DND-41 (cell line): ENCODE measurements around the gene BICC1.

ENCODE experiments used
- ATAC-seq: fragments of 200-7000 bp; cut with Tn5 transposase; 3 replicates; pipeline ENCODE4 v1.9.1; 2021; ENCODE audit warnings: low read depth; ENCODE audit not compliant: insufficient read depth
- DNase-seq: peaks from one replicate; pipeline ENCODE4 v3.0.0-alpha.2; 2020
- H2AFZ ChIP-seq: 2 replicates; pipeline ENCODE4 v1.6.0; 2012; ENCODE audit warnings: low read depth, low read length
- H3K27ac ChIP-seq: 2 replicates; pipeline ENCODE4 v1.5.1; 2012; ENCODE audit warnings: low read length, inconsistent platforms
- H3K27me3 ChIP-seq: fragments of 200-600 bp; sonication (generic); 2 replicates; pipeline ENCODE4 v1.6.0; 2012; ENCODE audit warnings: low read length, mild to moderate bottlenecking, inconsistent platforms; ENCODE audit not compliant: insufficient read depth, poor library complexity
- H3K36me3 ChIP-seq: 2 replicates; pipeline ENCODE4 v1.5.1; 2012; ENCODE audit warnings: low read length, inconsistent platforms; ENCODE audit not compliant: insufficient read depth
- H3K4me1 ChIP-seq: 2 replicates; pipeline ENCODE4 v1.5.1; 2012; ENCODE audit warnings: mild to moderate bottlenecking, low read length; ENCODE audit not compliant: insufficient read depth
- H3K4me2 ChIP-seq: 2 replicates; pipeline ENCODE4 v1.6.0; 2012; ENCODE audit warnings: mild to moderate bottlenecking, moderate library complexity, low read length, inconsistent platforms; ENCODE audit not compliant: insufficient read depth
- H3K4me3 ChIP-seq, 2 experiments: fragments of 200-600 bp in 1 of 2; shearing (Covaris generic) in 1 of 2; 2 replicates each; pipeline ENCODE4 v1.5.1; 2012 to 2016; ENCODE audit warnings: inconsistent platforms in 2 of 2, low read length in 2 of 2, mild to moderate bottlenecking in 2 of 2, low read depth in 1 of 2, moderate library complexity in 1 of 2
- H3K79me2 ChIP-seq: 2 replicates; pipeline ENCODE4 v1.6.0; 2012; ENCODE audit warnings: low read length, inconsistent platforms; ENCODE audit not compliant: insufficient read depth
- H3K9ac ChIP-seq: 2 replicates; pipeline ENCODE4 v1.6.0; 2012; ENCODE audit warnings: low read depth, mild to moderate bottlenecking, inconsistent platforms, low read length, moderate library complexity
- H3K9me3 ChIP-seq: 2 replicates; pipeline ENCODE4 v1.5.1; 2012; ENCODE audit warnings: low read length, moderate library complexity, mild to moderate bottlenecking, inconsistent platforms; ENCODE audit not compliant: insufficient read depth, severe bottlenecking
- H4K20me1 ChIP-seq: 2 replicates; pipeline ENCODE4 v1.6.0; 2012; ENCODE audit warnings: low read length; ENCODE audit not compliant: insufficient read depth
- EZH2 ChIP-seq: IDR thresholded peaks from 3 replicates; pipeline ENCODE4 v1.6.1; 2012; ENCODE audit warnings: borderline replicate concordance, low read depth, mild to moderate bottlenecking, moderate library complexity, low read length, inconsistent platforms; ENCODE audit not compliant: severe bottlenecking
- TF ChIP-seq, protein P1 (sequence below): IDR thresholded peaks from 2 replicates; pipeline ENCODE4 v1.5.1; 2012; ENCODE audit warnings: borderline replicate concordance, low read length, moderate library complexity, mild to moderate bottlenecking; ENCODE audit not compliant: poor library complexity, severe bottlenecking; ENCODE audit errors: extremely low read depth

Gene BICC1

GRCh38 chr10:58546722-58547445 is 34.2 kb downstream of the BICC1 start:
- no peak for TF ChIP-seq EZH2
- TF ChIP-seq, protein P1, sequence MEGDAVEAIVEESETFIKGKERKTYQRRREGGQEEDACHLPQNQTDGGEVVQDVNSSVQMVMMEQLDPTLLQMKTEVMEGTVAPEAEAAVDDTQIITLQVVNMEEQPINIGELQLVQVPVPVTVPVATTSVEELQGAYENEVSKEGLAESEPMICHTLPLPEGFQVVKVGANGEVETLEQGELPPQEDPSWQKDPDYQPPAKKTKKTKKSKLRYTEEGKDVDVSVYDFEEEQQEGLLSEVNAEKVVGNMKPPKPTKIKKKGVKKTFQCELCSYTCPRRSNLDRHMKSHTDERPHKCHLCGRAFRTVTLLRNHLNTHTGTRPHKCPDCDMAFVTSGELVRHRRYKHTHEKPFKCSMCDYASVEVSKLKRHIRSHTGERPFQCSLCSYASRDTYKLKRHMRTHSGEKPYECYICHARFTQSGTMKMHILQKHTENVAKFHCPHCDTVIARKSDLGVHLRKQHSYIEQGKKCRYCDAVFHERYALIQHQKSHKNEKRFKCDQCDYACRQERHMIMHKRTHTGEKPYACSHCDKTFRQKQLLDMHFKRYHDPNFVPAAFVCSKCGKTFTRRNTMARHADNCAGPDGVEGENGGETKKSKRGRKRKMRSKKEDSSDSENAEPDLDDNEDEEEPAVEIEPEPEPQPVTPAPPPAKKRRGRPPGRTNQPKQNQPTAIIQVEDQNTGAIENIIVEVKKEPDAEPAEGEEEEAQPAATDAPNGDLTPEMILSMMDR = no peak
- Histone ChIP-seq H3K4me1 (no peaks in the 10 kb centered on the region), H3K4me3 (no peak overlapping the region), H3K27ac (no peak overlapping the region), H4K20me1 (no peaks in the 10 kb centered on the region), H3K4me2 (no peak overlapping the region), H3K9me3 (no peaks in the 10 kb centered on the region), H3K27me3 (no peaks in the 10 kb centered on the region), H3K79me2 (no peaks in the 10 kb centered on the region), H3K36me3 (no peaks in the 10 kb centered on the region), H3K9ac (no peak overlapping the region), H2AFZ (no peak overlapping the region)
- DNase-seq = no peak
- ATAC-seq = no peak

- H3K4me3 ChIP-seq = no peak overlapping the region
- ATAC-seq = no peak
- H3K9ac ChIP-seq = no peak overlapping the region
- no peaks in the 10 kb centered on the region for H3K36me3 ChIP-seq
- H3K4me1 ChIP-seq = no peaks in the 10 kb centered on the region
- no peaks in the 10 kb centered on the region for H4K20me1 ChIP-seq
- H3K27ac ChIP-seq = no peak overlapping the region
- DNase-seq = no peak
- TF ChIP-seq, protein P1 = no peak
- no peak overlapping the region for H3K4me2 ChIP-seq
- H2AFZ ChIP-seq = no peak overlapping the region
- H3K9me3 ChIP-seq = no peaks in the 10 kb centered on the region
- no peaks in the 10 kb centered on the region for H3K27me3 ChIP-seq
- no peaks in the 10 kb centered on the region for H3K79me2 ChIP-seq
Measured at GRCh38 chr10:58547963-58548362, 35.3 kb downstream of the BICC1 start.

DNA sequence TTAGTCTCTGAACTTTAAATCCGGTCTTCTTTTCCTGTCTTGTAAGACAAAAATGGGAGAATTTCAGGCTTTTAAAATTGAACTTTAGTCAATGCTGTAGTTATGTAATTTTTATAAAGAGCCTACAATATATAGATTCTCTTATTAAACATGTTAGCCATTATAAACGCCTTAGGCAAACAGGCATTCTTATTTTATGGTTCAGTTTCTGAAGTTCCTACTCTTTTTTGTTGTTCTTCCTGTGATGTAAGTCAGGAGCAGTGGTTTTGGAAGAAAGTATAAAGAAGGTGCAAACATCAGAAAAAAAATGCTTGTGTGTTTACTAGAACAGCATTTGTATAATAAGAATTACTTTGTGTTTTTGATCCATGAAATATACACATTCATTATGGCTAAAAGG is 41.6 kb downstream of the BICC1 start:
- no peak for ATAC-seq

More for the DNA sequence above, 41.6 kb downstream of the BICC1 start:
- Histone ChIP-seq H4K20me1 (no peaks in the 10 kb centered on the region), H3K79me2 (no peaks in the 10 kb centered on the region), H3K4me3 (no peak overlapping the region), H3K9me3 (no peaks in the 10 kb centered on the region), H3K9ac (no peak overlapping the region), H3K4me2 (no peak overlapping the region), H3K36me3 (no peaks in the 10 kb centered on the region), H3K27me3 (no peaks in the 10 kb centered on the region), H3K27ac (no peak overlapping the region), H3K4me1 (no peaks in the 10 kb centered on the region), H2AFZ (no peak overlapping the region)
- DNase-seq = no peak
- TF ChIP-seq EZH2 = no peak
- TF ChIP-seq, protein P1 = no peak
